Fibroblast of lung (primary cell): ENCODE results near the gene ELFN2. TPM values are rescaled to one million over a fixed set of nuclear protein-coding genes. Genes with fewer than 3 reads are reported as not detected.

ENCODE experiments used
- DNase-seq, 2 donors: peaks; one replicate each; pipeline versions ENCODE4 v3.0.0 to v3.0.0-alpha.2; 2010; ENCODE audit warnings: low read depth in 2 of 2
- H2AFZ ChIP-seq: 2 replicates; pipeline ENCODE4 v1.5.1; 2012; ENCODE audit warnings: low read length, control low read depth, inconsistent platforms
- H3K27ac ChIP-seq: 2 replicates; pipeline ENCODE4 v1.5.1; 2011; ENCODE audit warnings: low read length, control low read depth; ENCODE audit not compliant: insufficient read depth
- H3K27me3 ChIP-seq: 2 replicates; pipeline ENCODE4 v1.5.1; 2011; ENCODE audit warnings: mild to moderate bottlenecking, low read length; ENCODE audit not compliant: control insufficient read depth, insufficient read depth
- H3K36me3 ChIP-seq: 2 replicates; pipeline ENCODE4 v1.5.1; 2011; ENCODE audit warnings: low read length; ENCODE audit not compliant: control insufficient read depth, insufficient read depth
- H3K4me1 ChIP-seq: 2 replicates; pipeline ENCODE4 v1.5.1; 2011; ENCODE audit warnings: low read length; ENCODE audit not compliant: control insufficient read depth, insufficient read depth; ENCODE audit errors: extremely low read depth
- H3K4me2 ChIP-seq: 2 replicates; pipeline ENCODE4 v1.5.1; 2011; ENCODE audit warnings: low read length, control low read depth; ENCODE audit not compliant: insufficient read depth; ENCODE audit errors: extremely low read depth
- H3K4me3 ChIP-seq, 4 experiments: fragments of 200-600 bp in 1 of 4; sonication (generic) in 1 of 4; replicated peaks in 1 of 4; 2 replicates each; pipeline ENCODE4 v1.5.1; 2011 to 2016; ENCODE audit warnings: low read length in 4 of 4, low read depth in 3 of 4, mild to moderate bottlenecking in 3 of 4, control low read depth in 2 of 4, inconsistent platforms in 1 of 4, mixed read lengths in 1 of 4; ENCODE audit not compliant: insufficient read depth in 1 of 4; ENCODE audit errors: control extremely low read depth in 1 of 4
- H3K79me2 ChIP-seq: 2 replicates; pipeline ENCODE4 v1.5.1; 2012; ENCODE audit warnings: mild to moderate bottlenecking, low read length, inconsistent platforms; ENCODE audit not compliant: control insufficient read depth, insufficient read depth
- H3K9ac ChIP-seq: 2 replicates; pipeline ENCODE4 v1.5.1; 2011; ENCODE audit warnings: mild to moderate bottlenecking, low read length, control low read depth; ENCODE audit not compliant: insufficient read depth
- H3K9me3 ChIP-seq: 2 replicates; pipeline ENCODE4 v1.5.1; 2012; ENCODE audit warnings: low read depth, low read length; ENCODE audit not compliant: control insufficient read depth, insufficient read depth
- H4K20me1 ChIP-seq: 2 replicates; pipeline ENCODE4 v1.5.1; 2011; ENCODE audit warnings: low read length; ENCODE audit not compliant: control insufficient read depth, insufficient read depth; ENCODE audit errors: extremely low read depth
- CTCF ChIP-seq, 2 donors: IDR thresholded peaks in 1 of 2; conservative IDR thresholded peaks in 1 of 2; 1 replicate in 1 of 2; 2 replicates in 1 of 2; pipeline ENCODE4 v1.5.1; 2011 to 2012; ENCODE audit warnings: low read length in 2 of 2, control low read depth in 1 of 2, inconsistent platforms in 1 of 2, low read depth in 1 of 2, mild to moderate bottlenecking in 1 of 2
- EZH2 ChIP-seq: IDR thresholded peaks from 2 replicates; pipeline ENCODE4 v1.5.1; 2012; ENCODE audit warnings: low read length, control low read depth, mild to moderate bottlenecking; ENCODE audit errors: missing control alignments
- polyA plus RNA-seq, 2 donors: library from polyadenylated mRNA; depleted of rRNA in 1 of 2; stranded (reverse) in 1 of 2; unstranded in 1 of 2; fragments of >200 nt; gene quantifications; 2 replicates each; pipeline ENCODE4 v1.2.1, GENCODE V29; 2011 to 2012; ENCODE audit warnings: missing spikeins in 1 of 2
- total RNA-seq: library from RNA; depleted of rRNA; stranded (reverse); fragments of >200 nt; gene quantifications from 2 replicates; pipeline ENCODE4 v1.2.1, GENCODE V29; 2014

The ELFN2 gene
- total and polyA plus RNA-seq, 2 donors (not counting 1 experiment from before 2014, with no cell fraction given): under 0.01 to 0.02 TPM

- Histone ChIP-seq H3K9me3 (no peaks in the 10 kb centered on the region), H3K9ac (no peak overlapping the region), H3K36me3 (no peaks in the 10 kb centered on the region), H2AFZ (no peak overlapping the region), H3K27me3 (peaks cover 23% of the 10 kb centered on the region), H4K20me1 (no peaks in the 10 kb centered on the region), H3K4me3 (no peak overlapping the region), H3K4me2 (no peak overlapping the region), H3K4me1 (no peaks in the 10 kb centered on the region), H3K79me2 (no peaks in the 10 kb centered on the region), H3K27ac (no peak overlapping the region)
- TF ChIP-seq CTCF (conservative IDR thresholded peaks at IDR 0.05 in 1 of 2, IDR thresholded peaks at IDR 0.05 in 1 of 2; ENCODE audit: low read depth in 1 of 2, low read length in 2 of 2) (no peak), EZH2 (no peak)
- no peak for DNase-seq
Measured at GRCh38 chr22:37473437-37473946, 46.2 kb upstream of the ELFN2 start.

- peak; percentile 51 to 62 for TF ChIP-seq CTCF (conservative IDR thresholded peaks at IDR 0.05 in 1 of 2, IDR thresholded peaks at IDR 0.05 in 1 of 2; ENCODE audit: low read depth in 1 of 2, low read length in 2 of 2)
- no peak for TF ChIP-seq EZH2
- Histone ChIP-seq H2AFZ (no peak overlapping the region), H3K27ac (no peak overlapping the region), H3K4me1 (no peaks in the 10 kb centered on the region), H3K9me3 (no peaks in the 10 kb centered on the region), H3K79me2 (no peaks in the 10 kb centered on the region), H3K4me3 (no peak overlapping the region), H3K27me3 (peaks cover 29% of the 10 kb centered on the region), H3K4me2 (no peak overlapping the region), H3K9ac (no peak overlapping the region), H3K36me3 (no peaks in the 10 kb centered on the region), H4K20me1 (no peaks in the 10 kb centered on the region)
- peak in 1 of 2 donors; percentile 23 for DNase-seq
Measured at GRCh38 chr22:37472418-37473006, 45.2 kb upstream of the ELFN2 start.

- H2AFZ ChIP-seq: no peak overlapping the region
- no peaks in the 10 kb centered on the region for H3K4me1 ChIP-seq
- TF ChIP-seq CTCF (conservative IDR thresholded peaks at IDR 0.05 in 1 of 2, IDR thresholded peaks at IDR 0.05 in 1 of 2; ENCODE audit: low read depth in 1 of 2, low read length in 2 of 2) (no peak), EZH2 (no peak)
- no peaks in the 10 kb centered on the region for H3K9me3 ChIP-seq
- H3K4me2 ChIP-seq: no peak overlapping the region
- H3K79me2 ChIP-seq: no peaks in the 10 kb centered on the region
- H3K9ac ChIP-seq: no peak overlapping the region
- DNase-seq: no peak
- H4K20me1 ChIP-seq: no peaks in the 10 kb centered on the region
- H3K4me3 ChIP-seq: no peak overlapping the region
- H3K27me3 ChIP-seq: peaks cover 36% of the 10 kb centered on the region
- no peaks in the 10 kb centered on the region for H3K36me3 ChIP-seq
- no peak overlapping the region for H3K27ac ChIP-seq
Measured at GRCh38 chr22:37471727-37472417, 44.6 kb upstream of the ELFN2 start.
